ENCODE measurements around the gene TMEM38A.
"Not testable (repeated sequence)": the region's sequence is repeated elsewhere in the genome, so short reads cannot be mapped to it uniquely, and the experiment has no call there.

The TMEM38A gene

DNA sequence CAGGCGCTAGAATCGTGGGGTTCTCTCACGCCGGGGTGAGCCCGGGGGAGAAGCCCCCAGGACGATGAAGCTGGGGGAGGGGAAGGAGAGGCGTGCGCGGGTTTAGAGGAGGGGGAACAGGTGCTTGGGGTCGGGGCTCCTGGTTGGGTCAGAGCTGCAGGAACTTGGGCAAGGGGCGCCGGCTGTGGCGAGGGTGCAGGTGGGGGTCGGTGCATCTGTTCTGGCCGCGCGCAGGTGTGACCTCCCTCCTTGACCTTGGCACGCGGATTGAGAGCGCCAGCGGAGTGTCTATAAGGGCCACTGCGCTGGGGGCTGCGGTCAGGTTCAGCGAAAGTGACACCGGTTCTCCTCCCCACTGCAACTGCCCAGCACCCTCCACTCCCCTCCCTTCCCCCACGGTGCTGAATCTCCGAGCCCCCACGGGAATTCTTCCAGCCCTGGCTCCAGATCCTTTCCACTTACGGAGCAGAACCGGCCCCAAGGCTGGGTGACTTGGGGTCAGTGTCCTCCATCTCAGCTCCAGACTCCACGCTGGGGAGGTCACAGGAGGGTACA is 618 bp downstream of the TMEM38A start:
- TF ChIP-seq EZH2phosphoT487 (IDR thresholded peaks at IDR 0.05; ENCODE audit: low read length) (no peak), EZH2 (optimal IDR thresholded peaks at IDR 0.05; ENCODE audit: low read depth, low read length) (no peak)
- TF ChIP-seq, protein P1, sequence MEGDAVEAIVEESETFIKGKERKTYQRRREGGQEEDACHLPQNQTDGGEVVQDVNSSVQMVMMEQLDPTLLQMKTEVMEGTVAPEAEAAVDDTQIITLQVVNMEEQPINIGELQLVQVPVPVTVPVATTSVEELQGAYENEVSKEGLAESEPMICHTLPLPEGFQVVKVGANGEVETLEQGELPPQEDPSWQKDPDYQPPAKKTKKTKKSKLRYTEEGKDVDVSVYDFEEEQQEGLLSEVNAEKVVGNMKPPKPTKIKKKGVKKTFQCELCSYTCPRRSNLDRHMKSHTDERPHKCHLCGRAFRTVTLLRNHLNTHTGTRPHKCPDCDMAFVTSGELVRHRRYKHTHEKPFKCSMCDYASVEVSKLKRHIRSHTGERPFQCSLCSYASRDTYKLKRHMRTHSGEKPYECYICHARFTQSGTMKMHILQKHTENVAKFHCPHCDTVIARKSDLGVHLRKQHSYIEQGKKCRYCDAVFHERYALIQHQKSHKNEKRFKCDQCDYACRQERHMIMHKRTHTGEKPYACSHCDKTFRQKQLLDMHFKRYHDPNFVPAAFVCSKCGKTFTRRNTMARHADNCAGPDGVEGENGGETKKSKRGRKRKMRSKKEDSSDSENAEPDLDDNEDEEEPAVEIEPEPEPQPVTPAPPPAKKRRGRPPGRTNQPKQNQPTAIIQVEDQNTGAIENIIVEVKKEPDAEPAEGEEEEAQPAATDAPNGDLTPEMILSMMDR (IDR thresholded peaks at IDR 0.05; ENCODE audit: low read length), result no peak
- Histone ChIP-seq H3K9ac (ENCODE audit: low read length) (peak overlapping the region; percentile 75), H3K27me3 (replicated peaks; ENCODE audit: insufficient read depth, low read length) (no peaks in the 10 kb centered on the region), H3K79me2 (ENCODE audit: low read length) (peaks cover 75% of the 10 kb centered on the region), H3K9me2 (replicated peaks; ENCODE audit: insufficient read depth, low read length) (no peaks in the 10 kb centered on the region), H3K4me1 (ENCODE audit: low read length) (peaks cover 20% of the 10 kb centered on the region), H3K4me2 (ENCODE audit: low read depth, low read length) (peak overlapping the region; percentile 81), H3K36me3 (replicated peaks; ENCODE audit: insufficient read depth, low read length) (no peaks in the 10 kb centered on the region; the same call in 1 of the 2 replicates), H4K20me1 (ENCODE audit: insufficient read depth, low read length) (peaks cover 14% of the 10 kb centered on the region; the same call in 1 of the 2 replicates), H2AFZ (ENCODE audit: low read length) (peak overlapping the region; percentile 59), H3F3A (ENCODE audit: insufficient read depth, low read length) (peaks cover 18% of the 10 kb centered on the region), H3K27ac (ENCODE audit: low read length) (peak overlapping the region; percentile 68), H3K9me3 (replicated peaks; ENCODE audit: insufficient read depth, low read length) (no peaks in the 10 kb centered on the region), H3K4me3 (ENCODE audit: low read length) (peak overlapping the region; percentile 97)
- DNase-seq, result peak; percentile 71

GRCh38 chr19:16668176-16668575 is 7.2 kb downstream of the TMEM38A start:
- no peak overlapping the region for H3K4me3 ChIP-seq (ENCODE audit: low read length)
- H3K9ac ChIP-seq (ENCODE audit: low read length), result no peak overlapping the region
- H3K4me2 ChIP-seq (ENCODE audit: low read depth, low read length), result no peak overlapping the region
- no peak for DNase-seq
- H3K36me3 ChIP-seq (replicated peaks; ENCODE audit: insufficient read depth, low read length), result no peaks in the 10 kb centered on the region
- no peaks in the 10 kb centered on the region for H3K27me3 ChIP-seq (replicated peaks; ENCODE audit: insufficient read depth, low read length)
- no peaks in the 10 kb centered on the region for H3F3A ChIP-seq (ENCODE audit: insufficient read depth, low read length)
- H4K20me1 ChIP-seq (ENCODE audit: insufficient read depth, low read length), result no peaks in the 10 kb centered on the region
- H2AFZ ChIP-seq (ENCODE audit: low read length), result no peak overlapping the region
- no peaks in the 10 kb centered on the region for H3K9me3 ChIP-seq (replicated peaks; ENCODE audit: insufficient read depth, low read length)
- no peak overlapping the region for H3K27ac ChIP-seq (ENCODE audit: low read length)
- H3K9me2 ChIP-seq (replicated peaks; ENCODE audit: insufficient read depth, low read length), result no peaks in the 10 kb centered on the region
- peaks cover 4% of the 10 kb centered on the region; the same call in 1 of the 2 replicates for H3K4me1 ChIP-seq (ENCODE audit: low read length)
- no peak for TF ChIP-seq EZH2 (optimal IDR thresholded peaks at IDR 0.05; ENCODE audit: low read depth, low read length)
- TF ChIP-seq, protein P1 (IDR thresholded peaks at IDR 0.05; ENCODE audit: low read length), result no peak
- TF ChIP-seq EZH2phosphoT487 (IDR thresholded peaks at IDR 0.05; ENCODE audit: low read length), result no peak
- peaks cover 39% of the 10 kb centered on the region for H3K79me2 ChIP-seq (ENCODE audit: low read length)

- not testable (repeated sequence) for H4K20me1 ChIP-seq (ENCODE audit: insufficient read depth, low read length); H3K4me1 ChIP-seq (ENCODE audit: low read length); H3K4me3 ChIP-seq (ENCODE audit: low read length); H3K9me3 ChIP-seq (replicated peaks; ENCODE audit: insufficient read depth, low read length); H3K4me2 ChIP-seq (ENCODE audit: low read depth, low read length); H3K36me3 ChIP-seq (replicated peaks; ENCODE audit: insufficient read depth, low read length); H3K9ac ChIP-seq (ENCODE audit: low read length); H3F3A ChIP-seq (ENCODE audit: insufficient read depth, low read length); H3K27ac ChIP-seq (ENCODE audit: low read length); H2AFZ ChIP-seq (ENCODE audit: low read length); H3K27me3 ChIP-seq (replicated peaks; ENCODE audit: insufficient read depth, low read length); DNase-seq; H3K9me2 ChIP-seq (replicated peaks; ENCODE audit: insufficient read depth, low read length)
- H3K79me2 ChIP-seq (ENCODE audit: low read length), result peaks cover 40% of the 10 kb centered on the region
These were observed 7.8 kb downstream of the TMEM38A start for GRCh38 chr19:16668702-16669101.

DNA sequence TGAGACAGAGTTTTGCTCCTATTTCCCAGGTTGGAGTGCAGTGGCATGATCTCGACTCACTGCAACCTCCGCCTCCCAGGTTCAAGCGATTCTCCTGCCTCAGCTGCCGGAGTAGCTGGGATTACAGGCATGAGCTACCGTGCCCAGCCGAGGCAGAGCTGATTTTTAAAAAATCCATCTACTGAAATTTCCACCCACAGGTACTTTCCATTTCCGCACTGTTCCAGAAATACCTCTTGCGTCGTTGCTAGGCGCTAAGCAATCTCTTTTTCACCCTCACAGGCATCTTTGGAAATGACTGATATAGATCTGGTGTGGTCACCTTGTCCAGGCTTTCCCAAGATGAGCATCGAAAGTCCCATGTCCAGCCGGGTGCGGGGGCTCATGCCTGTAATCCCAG is 9.4 kb downstream of the TMEM38A start:
- peaks cover 29% of the 10 kb centered on the region for H3K79me2 ChIP-seq (ENCODE audit: low read length)
- H3F3A ChIP-seq (ENCODE audit: insufficient read depth, low read length), result no peaks in the 10 kb centered on the region
- H3K4me3 ChIP-seq (ENCODE audit: low read length), result no peak overlapping the region

More for the DNA sequence above, 9.4 kb downstream of the TMEM38A start:
- Histone ChIP-seq H2AFZ (ENCODE audit: low read length) (no peak overlapping the region), H3K9me3 (replicated peaks; ENCODE audit: insufficient read depth, low read length) (no peaks in the 10 kb centered on the region), H3K36me3 (replicated peaks; ENCODE audit: insufficient read depth, low read length) (no peaks in the 10 kb centered on the region), H3K4me2 (ENCODE audit: low read depth, low read length) (no peak overlapping the region), H3K4me1 (ENCODE audit: low read length) (no peaks in the 10 kb centered on the region), H3K27ac (ENCODE audit: low read length) (no peak overlapping the region), H4K20me1 (ENCODE audit: insufficient read depth, low read length) (no peaks in the 10 kb centered on the region), H3K27me3 (replicated peaks; ENCODE audit: insufficient read depth, low read length) (no peaks in the 10 kb centered on the region), H3K9me2 (replicated peaks; ENCODE audit: insufficient read depth, low read length) (no peaks in the 10 kb centered on the region), H3K9ac (ENCODE audit: low read length) (no peak overlapping the region)
- TF ChIP-seq EZH2 (optimal IDR thresholded peaks at IDR 0.05; ENCODE audit: low read depth, low read length) (no peak), EZH2phosphoT487 (IDR thresholded peaks at IDR 0.05; ENCODE audit: low read length) (no peak)
- TF ChIP-seq, protein P1 (IDR thresholded peaks at IDR 0.05; ENCODE audit: low read length), result no peak
- no peak for DNase-seq
